HepG2 (cell line): Measurements from ENCODE around the gene ELK1. TPM values are rescaled to one million over a fixed set of nuclear protein-coding genes. Genes with fewer than 3 reads are reported as not detected.

Source experiments
- ATAC-seq: fragments of 200-7000 bp; cut with Tn5 transposase; 3 replicates; pipeline ENCODE4 v1.9.1; 2020; ENCODE audit warnings: mild to moderate bottlenecking, moderate library complexity
- BruUV-seq: library from RNA; stranded (reverse); fragments of 400-500 nt; replicated peaks from 2 replicates; lab custom pipeline; 2021; lab: Mats Ljungman, UMichigan
- CTCF ChIA-PET: fragments of 300-600 bp; formaldehyde crosslinking; extraction: SDS; loops from one replicate; lab custom pipeline; 2021; ENCODE audit warnings: low total read pairs, inconsistent platforms, low intra/inter-chr PET ratio; lab: Yijun Ruan, JAX
- POLR2A ChIA-PET: fragments of 350-600 bp; sonication (Branson Sonifier 250); formaldehyde crosslinking; loops from one replicate; lab custom pipeline; 2020; ENCODE audit warnings: antibody characterized with exemption, inconsistent platforms; lab: Yijun Ruan, JAX
- DNase-seq: peaks from one replicate; pipeline ENCODE4 v3.0.0-alpha.2; 2015; ENCODE audit warnings: low spot score
- FAIRE-seq: peaks from 3 replicates; lab custom pipeline; 2011; peaks lifted over from hg19 to GRCh38; lab: Jason Lieb, UNC
- H2AFZ ChIP-seq: one replicate; pipeline ENCODE4 v1.6.1; 2011; ENCODE audit warnings: low read length, inconsistent platforms
- H3K27ac ChIP-seq: fragments of 300-600 bp; 3 replicates; pipeline ENCODE4 v1.8.0; 2011; ENCODE audit warnings: mixed run types, mild to moderate bottlenecking, mixed read lengths, low read length, inconsistent platforms; ENCODE audit not compliant: insufficient read depth; ENCODE audit errors: extremely low read length
- H3K27me3 ChIP-seq, 2 experiments: fragments of 200-600 bp in 1 of 2; 2 replicates in 1 of 2; 3 replicates in 1 of 2; pipeline versions ENCODE4 v1.6.0 to v1.8.0; 2011; ENCODE audit warnings: low read length in 2 of 2, mild to moderate bottlenecking in 2 of 2, moderate library complexity in 2 of 2, inconsistent platforms in 1 of 2; ENCODE audit not compliant: insufficient read depth in 2 of 2, control insufficient read depth in 1 of 2
- H3K36me3 ChIP-seq, 2 experiments: fragments of 200-600 bp in 1 of 2; replicated peaks in 1 of 2; 2 replicates in 1 of 2; 3 replicates in 1 of 2; pipeline versions ENCODE4 v1.5.1 to v1.8.0; 2011; ENCODE audit warnings: low read length in 2 of 2, inconsistent platforms in 1 of 2; ENCODE audit not compliant: insufficient read depth in 2 of 2, control insufficient read depth in 1 of 2
- H3K4me1 ChIP-seq: 2 replicates; pipeline ENCODE4 v1.5.1; 2012; ENCODE audit warnings: low read length, inconsistent platforms; ENCODE audit not compliant: insufficient read depth
- H3K4me2 ChIP-seq: 2 replicates; pipeline ENCODE4 v1.6.0; 2011; ENCODE audit warnings: low read depth, low read length, inconsistent platforms
- H3K4me3 ChIP-seq, 3 experiments: fragments of 200-600 bp in 1 of 3; sonication (generic), shearing (Covaris generic) in 1 of 3; replicated peaks in 1 of 3; 2 replicates each; pipeline ENCODE4 v1.5.1; 2011 to 2016; ENCODE audit warnings: low read length in 3 of 3, inconsistent platforms in 2 of 3, low read depth in 2 of 3, mild to moderate bottlenecking in 2 of 3, control low read depth in 1 of 3, mixed read lengths in 1 of 3; ENCODE audit not compliant: insufficient read depth in 1 of 3
- H3K79me2 ChIP-seq: one replicate; pipeline ENCODE4 v1.6.1; 2011; ENCODE audit warnings: low read length, inconsistent platforms; ENCODE audit not compliant: insufficient read depth
- H3K9ac ChIP-seq: 2 replicates; pipeline ENCODE4 v1.6.0; 2011; ENCODE audit warnings: mild to moderate bottlenecking, low read depth, low read length, inconsistent platforms; ENCODE audit not compliant: insufficient read depth
- H3K9me3 ChIP-seq: 2 replicates; pipeline ENCODE4 v1.5.1; 2012; ENCODE audit warnings: mild to moderate bottlenecking, low read length
- H4K20me1 ChIP-seq: 2 replicates; pipeline ENCODE4 v1.6.0; 2011; ENCODE audit warnings: inconsistent platforms, mild to moderate bottlenecking, low read length, moderate library complexity; ENCODE audit not compliant: insufficient read depth
- CREM ChIP-seq, 2 experiments: sonication (generic) in 1 of 2; formaldehyde crosslinking in 1 of 2; IDR thresholded peaks; 2 replicates each; pipeline versions ENCODE4 v1.4.0 to v1.6.1; 2016 to 2020; ENCODE audit warnings: antibody characterized with exemption in 1 of 2, mild to moderate bottlenecking in 1 of 2, missing genetic modification reagents in 1 of 2
- MAZ ChIP-seq, 2 experiments: sonication (generic) in 1 of 2; formaldehyde crosslinking in 1 of 2; IDR thresholded peaks; 2 replicates each; pipeline versions ENCODE4 v1.5.0 to v1.6.1; 2012 to 2020; ENCODE audit warnings: low read depth in 2 of 2, mild to moderate bottlenecking in 2 of 2, borderline replicate concordance in 1 of 2, improper control_type of control experiment in 1 of 2, low read length in 1 of 2, missing genetic modification reagents in 1 of 2, moderate library complexity in 1 of 2
- NKX3-1 ChIP-seq: sonication (generic); formaldehyde crosslinking; IDR thresholded peaks from 2 replicates; pipeline ENCODE4 v1.5.0; 2020; ENCODE audit warnings: missing genetic modification reagents
- THAP11 ChIP-seq: IDR thresholded peaks from 2 replicates; pipeline ENCODE4 v1.6.1; 2016; ENCODE audit warnings: missing biosample characterization, missing genetic modification reagents
- YEATS4 ChIP-seq: sonication (generic); formaldehyde crosslinking; IDR thresholded peaks from 2 replicates; pipeline ENCODE4 v1.4.0; 2020; ENCODE audit warnings: missing genetic modification reagents, borderline replicate concordance
- ZBTB7B ChIP-seq: sonication (generic); formaldehyde crosslinking; IDR thresholded peaks from 2 replicates; pipeline ENCODE4 v1.4.0; 2020; ENCODE audit warnings: missing genetic modification reagents
- ZBTB8A ChIP-seq: sonication (generic); formaldehyde crosslinking; IDR thresholded peaks from 2 replicates; pipeline ENCODE4 v1.4.0; 2020; ENCODE audit warnings: mild to moderate bottlenecking, low read depth, missing genetic modification reagents, borderline replicate concordance
- ZFP36 ChIP-seq: fragments of 150-350 bp; IDR thresholded peaks from 2 replicates; pipeline ENCODE4 v1.6.1; 2018; ENCODE audit warnings: borderline replicate concordance, low read length, low read depth; ENCODE audit not compliant: partially characterized antibody
- ZFYVE20 ChIP-seq: sonication (generic); formaldehyde crosslinking; IDR thresholded peaks from 2 replicates; pipeline ENCODE4 v1.8.0; 2023; ENCODE audit warnings: low read depth, mild to moderate bottlenecking, moderate library complexity, missing genetic modification reagents, borderline replicate concordance
- ZNF441 ChIP-seq: sonication (generic); formaldehyde crosslinking; IDR thresholded peaks from 2 replicates; pipeline ENCODE4 v1.7.0; 2021; ENCODE audit warnings: missing genetic modification reagents, borderline replicate concordance
- ZNF652 ChIP-seq: IDR thresholded peaks from 2 replicates; pipeline ENCODE4 v1.6.1; 2016; ENCODE audit warnings: low read depth, borderline replicate concordance
- WGBS: methylation state at CpG from one replicate; pipeline ENCODE4 v1.1.6; 2017; ENCODE audit warnings: low lambda C conversion rate; 5-methylcytosine and 5-hydroxymethylcytosine counted together
- in situ Hi-C: cut with HindIII; loops from 2 replicates; pipeline ENCODE4 v1.10.0; 2017; ENCODE audit warnings: low pct_unique_long_range_greater_than_20kb; ENCODE audit not compliant: extremely low pct_ligation_motif_present
- intact Hi-C: fragments of 100-400 bp; cut with micrococcal nuclease; formaldehyde crosslinking; loops from one replicate; pipeline ENCODE4 v1.10.0; 2022; ENCODE audit not compliant: unreplicated experiment
- polyA plus RNA-seq, 8 experiments: library from polyadenylated mRNA; depleted of rRNA in 3 of 8; stranded (reverse) in 7 of 8; unstranded in 1 of 8; fragments of >200 nt; fragmentation: Illumina TruSeq in 4 of 8; extraction: Trizol in 4 of 8; gene quantifications; 2 replicates each; pipeline versions ENCODE4 v1.2.1 to v1.2.3, GENCODE V29; 2011 to 2016; ENCODE audit warnings: low read depth in 4 of 8, missing spikeins in 1 of 8, mixed read lengths in 1 of 8; ENCODE audit not compliant: insufficient read depth in 1 of 8
- total RNA-seq, 5 experiments: library from RNA; depleted of rRNA; stranded (reverse); fragments of >200 nt; fragmentation: Illumina TruSeq; extraction: Trizol; gene quantifications; 2 replicates each; pipeline ENCODE4 v1.2.3, GENCODE V29; 2016; ENCODE audit warnings: low read depth in 1 of 5
- TF ChIP-seq, protein P1 (sequence below): sonication (generic); formaldehyde crosslinking; IDR thresholded peaks from 2 replicates; pipeline ENCODE4 v1.8.1; 2023; ENCODE audit warnings: missing genetic modification reagents, mild to moderate bottlenecking, borderline replicate concordance
- TF ChIP-seq, protein P2 (sequence below): sonication (generic); formaldehyde crosslinking; IDR thresholded peaks from 2 replicates; pipeline ENCODE4 v1.4.0; 2020; ENCODE audit warnings: missing genetic modification reagents

Gene ELK1
- total and polyA plus RNA-seq, 2 of the 13 experiments (the other 11 are each of a cell fraction or from before 2014, with no cell fraction given) = 4.3 to 7.2 TPM

DNA sequence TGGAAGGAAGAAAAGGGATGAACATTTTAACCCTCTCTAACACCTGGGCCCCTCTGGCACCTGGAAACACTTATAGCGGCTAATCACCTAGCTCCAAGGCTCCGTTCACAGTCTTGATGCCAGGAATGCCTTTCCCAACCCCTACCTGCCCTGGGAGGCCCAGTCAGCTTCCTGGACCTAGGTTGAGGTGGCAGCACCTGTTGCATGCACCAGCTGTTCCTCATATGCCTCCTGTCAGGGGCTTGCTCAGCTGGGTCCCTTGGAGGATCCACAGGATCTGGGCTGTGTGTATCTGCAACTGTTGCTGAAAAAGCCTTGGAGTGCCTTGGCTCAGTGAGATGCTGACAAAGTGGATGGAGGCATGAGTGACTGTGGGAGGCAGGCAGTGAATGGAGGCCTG lies 25.0 kb downstream of the ELK1 start:
- Histone ChIP-seq H3K27me3 (peaks cover 0 to 13% of the 10 kb centered on the region in 2 experiments; a peak in 1 of 5 replicates), H3K27ac (no peak overlapping the region), H3K79me2 (no peaks in the 10 kb centered on the region), H3K4me3 (no peak overlapping the region), H3K9ac (no peak overlapping the region), H3K4me2 (no peak overlapping the region), H4K20me1 (no peaks in the 10 kb centered on the region), H3K9me3 (no peaks in the 10 kb centered on the region), H3K36me3 (no peaks in the 10 kb centered on the region), H3K4me1 (no peaks in the 10 kb centered on the region), H2AFZ (no peak overlapping the region)
- FAIRE-seq (no peak), ATAC-seq (no peak), DNase-seq (no peak)
- POLR2A ChIA-PET = no interaction called here
- intact Hi-C loops = no loop called here
- no CpG with 5 or more reads among the region's 2 CpGs for WGBS
- in situ Hi-C loops = no loop called here
- TF ChIP-seq NKX3-1 (CRISPR knock-in tag) = no peak
- TF ChIP-seq THAP11 (CRISPR knock-in tag) = no peak
- no peak for TF ChIP-seq ZNF441 (CRISPR knock-in tag)
- no peak for TF ChIP-seq ZBTB8A
- no peak for TF ChIP-seq CREM (IDR thresholded peaks at IDR 0.05)
- no peak for TF ChIP-seq CREM (CRISPR knock-in tag; IDR thresholded peaks at IDR 0.05)
- TF ChIP-seq, protein P1, sequence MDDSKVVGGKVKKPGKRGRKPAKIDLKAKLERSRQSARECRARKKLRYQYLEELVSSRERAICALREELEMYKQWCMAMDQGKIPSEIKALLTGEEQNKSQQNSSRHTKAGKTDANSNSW (CRISPR knock-in tag) = no peak
- no peak for TF ChIP-seq ZNF652 (CRISPR knock-in tag)
- TF ChIP-seq MAZ (IDR thresholded peaks at IDR 0.05; ENCODE audit: borderline replicate concordance, low read depth, low read length) = no peak
- TF ChIP-seq MAZ (CRISPR knock-in tag; IDR thresholded peaks at IDR 0.05; ENCODE audit: low read depth) = no peak
- TF ChIP-seq ZFYVE20 = no peak
- TF ChIP-seq ZFP36 = no peak
- no peak for TF ChIP-seq ZBTB7B (CRISPR knock-in tag)
- TF ChIP-seq, protein P2, sequence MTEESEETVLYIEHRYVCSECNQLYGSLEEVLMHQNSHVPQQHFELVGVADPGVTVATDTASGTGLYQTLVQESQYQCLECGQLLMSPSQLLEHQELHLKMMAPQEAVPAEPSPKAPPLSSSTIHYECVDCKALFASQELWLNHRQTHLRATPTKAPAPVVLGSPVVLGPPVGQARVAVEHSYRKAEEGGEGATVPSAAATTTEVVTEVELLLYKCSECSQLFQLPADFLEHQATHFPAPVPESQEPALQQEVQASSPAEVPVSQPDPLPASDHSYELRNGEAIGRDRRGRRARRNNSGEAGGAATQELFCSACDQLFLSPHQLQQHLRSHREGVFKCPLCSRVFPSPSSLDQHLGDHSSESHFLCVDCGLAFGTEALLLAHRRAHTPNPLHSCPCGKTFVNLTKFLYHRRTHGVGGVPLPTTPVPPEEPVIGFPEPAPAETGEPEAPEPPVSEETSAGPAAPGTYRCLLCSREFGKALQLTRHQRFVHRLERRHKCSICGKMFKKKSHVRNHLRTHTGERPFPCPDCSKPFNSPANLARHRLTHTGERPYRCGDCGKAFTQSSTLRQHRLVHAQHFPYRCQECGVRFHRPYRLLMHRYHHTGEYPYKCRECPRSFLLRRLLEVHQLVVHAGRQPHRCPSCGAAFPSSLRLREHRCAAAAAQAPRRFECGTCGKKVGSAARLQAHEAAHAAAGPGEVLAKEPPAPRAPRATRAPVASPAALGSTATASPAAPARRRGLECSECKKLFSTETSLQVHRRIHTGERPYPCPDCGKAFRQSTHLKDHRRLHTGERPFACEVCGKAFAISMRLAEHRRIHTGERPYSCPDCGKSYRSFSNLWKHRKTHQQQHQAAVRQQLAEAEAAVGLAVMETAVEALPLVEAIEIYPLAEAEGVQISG = no peak
- TF ChIP-seq YEATS4 (CRISPR knock-in tag) = no peak
- BruUV-seq = no TSS peak
- CTCF ChIA-PET = no interaction called here
